K562 (cell line): ENCODE measurements around the gene PPL. TPM values are rescaled to one million over a fixed set of nuclear protein-coding genes. Genes with fewer than 3 reads are reported as not detected.

ENCODE experiments used
- ATAC-seq: fragments of 200-7000 bp; cut with Tn5 transposase; 3 replicates; pipeline ENCODE4 v1.9.1; 2020; ENCODE audit warnings: moderate library complexity
- BruUV-seq: library from RNA; stranded (reverse); fragments of 400-500 nt; replicated peaks from 2 replicates; lab custom pipeline; 2021; lab: Mats Ljungman, UMichigan
- CTCF ChIA-PET: fragments of 300-600 bp; formaldehyde crosslinking; extraction: SDS; loops from one replicate; lab custom pipeline; 2021; ENCODE audit warnings: low intra/inter-chr PET ratio; lab: Yijun Ruan, JAX
- POLR2A ChIA-PET: fragments of 300-600, 350-650 bp; sonication (Branson Sonifier 250); formaldehyde crosslinking; extraction: SDS; loops from one replicate; lab custom pipeline; 2021; ENCODE audit warnings: antibody characterized with exemption, inconsistent platforms; lab: Yijun Ruan, JAX
- DNase-seq, 4 experiments: peaks; one replicate each; pipeline versions ENCODE4 v3.0.0 to v3.0.0-alpha.2; 2011 to 2018; ENCODE audit warnings: low spot score in 3 of 4, mixed read lengths in 3 of 4; ENCODE audit errors: extremely low read depth in 1 of 4
- FAIRE-seq: peaks from 2 replicates; lab custom pipeline; 2011; peaks lifted over from hg19 to GRCh38; lab: Jason Lieb, UNC
- H2AFZ ChIP-seq: 2 replicates; pipeline ENCODE4 v1.6.0; 2011; ENCODE audit warnings: low read depth, low read length, control low read depth, inconsistent platforms
- H3K27ac ChIP-seq: fragments of 200-600 bp; 3 replicates; pipeline ENCODE4 v1.8.0; 2011; ENCODE audit warnings: low read depth, mild to moderate bottlenecking, control low read depth, inconsistent platforms, low read length, moderate library complexity, mixed read lengths; ENCODE audit errors: extremely low read depth
- H3K27me3 ChIP-seq, 2 experiments: fragments of 300-600 bp in 1 of 2; 2 replicates in 1 of 2; 3 replicates in 1 of 2; pipeline versions ENCODE4 v1.6.0 to v1.8.0; 2011; ENCODE audit warnings: inconsistent platforms in 2 of 2, low read length in 2 of 2, mild to moderate bottlenecking in 1 of 2, mixed read lengths in 1 of 2, moderate library complexity in 1 of 2; ENCODE audit not compliant: control insufficient read depth in 2 of 2, insufficient read depth in 2 of 2
- H3K36me3 ChIP-seq: fragments of 300-600 bp; 3 replicates; pipeline ENCODE4 v1.8.0; 2011; ENCODE audit warnings: mild to moderate bottlenecking, low read length, inconsistent platforms; ENCODE audit not compliant: control insufficient read depth, insufficient read depth
- H3K4me1 ChIP-seq, 2 experiments: fragments of 200-600 bp in 1 of 2; replicated peaks in 1 of 2; 2 replicates in 1 of 2; 3 replicates in 1 of 2; pipeline versions ENCODE4 v1.5.1 to v1.8.0; 2011; ENCODE audit warnings: inconsistent platforms in 2 of 2, low read length in 2 of 2, mild to moderate bottlenecking in 1 of 2, mixed read lengths in 1 of 2, moderate library complexity in 1 of 2; ENCODE audit not compliant: control insufficient read depth in 2 of 2, insufficient read depth in 2 of 2
- H3K4me2 ChIP-seq: 2 replicates; pipeline ENCODE4 v1.6.1; 2011; ENCODE audit warnings: low read length, control low read depth, inconsistent platforms, mixed read lengths; ENCODE audit not compliant: insufficient read depth
- H3K4me3 ChIP-seq: fragments of 200-600 bp; sonication (generic), shearing (Covaris generic); 2 replicates; pipeline ENCODE4 v1.5.1; 2016; ENCODE audit warnings: control low read depth, inconsistent platforms
- H3K79me2 ChIP-seq: fragments of 200-600 bp; 3 replicates; pipeline ENCODE4 v1.8.0; 2011; ENCODE audit warnings: low read length, inconsistent platforms; ENCODE audit not compliant: control insufficient read depth, insufficient read depth
- H3K9ac ChIP-seq, 2 experiments: 2 replicates each; pipeline versions ENCODE4 v1.6.0 to v1.6.1; 2011; ENCODE audit warnings: low read depth in 2 of 2, low read length in 2 of 2, control low read depth in 1 of 2, inconsistent platforms in 1 of 2, mild to moderate bottlenecking in 1 of 2, mixed read lengths in 1 of 2; ENCODE audit not compliant: insufficient read depth in 1 of 2
- H3K9me1 ChIP-seq: one replicate; pipeline ENCODE4 v1.6.0; 2011; ENCODE audit warnings: inconsistent platforms, mild to moderate bottlenecking, low read length, moderate library complexity; ENCODE audit not compliant: control insufficient read depth, insufficient read depth
- H3K9me3 ChIP-seq: replicated peaks from 2 replicates; pipeline ENCODE4 v1.5.1; 2011; ENCODE audit warnings: low read depth, low read length, inconsistent platforms; ENCODE audit not compliant: control insufficient read depth, insufficient read depth
- H4K20me1 ChIP-seq: replicated peaks from 2 replicates; pipeline ENCODE4 v1.6.1; 2011; ENCODE audit warnings: low read length, inconsistent platforms, mixed read lengths; ENCODE audit not compliant: control insufficient read depth, insufficient read depth
- EP400 ChIP-seq: fragments of 450-650 bp; IDR thresholded peaks from 2 replicates; pipeline ENCODE4 v1.6.1; 2017; ENCODE audit warnings: antibody characterized with exemption, mild to moderate bottlenecking, moderate library complexity
- HMBOX1 ChIP-seq: sonication (generic); IDR thresholded peaks from 2 replicates; pipeline ENCODE4 v1.6.1; 2016
- SUPT5H ChIP-seq: fragments of 450-650 bp; IDR thresholded peaks from 2 replicates; pipeline ENCODE4 v1.6.1; 2016
- TBL1XR1 ChIP-seq, 2 experiments: IDR thresholded peaks; 2 replicates each; pipeline ENCODE4 v1.6.1; 2012; ENCODE audit warnings: improper control_type of control experiment in 2 of 2, low read length in 2 of 2, mild to moderate bottlenecking in 1 of 2
- ZNF766 ChIP-seq: fragments of 200-800 bp; sonication (Bioruptor generic); conservative IDR thresholded peaks from 2 replicates; pipeline ENCODE4 v1.6.1; 2016; ENCODE audit warnings: missing genetic modification characterization, missing compliant biosample characterization
- WGBS: fragments of 100-300 bp; shearing (Covaris generic); methylation state at CpG from one replicate; pipeline ENCODE4 v1.1.6; 2016; ENCODE audit warnings: low coverage, mixed read lengths; ENCODE audit not compliant: insufficient coverage; ENCODE audit errors: missing lambda C conversion rate; 5-methylcytosine and 5-hydroxymethylcytosine counted together
- in situ Hi-C: fragments of 300-500 bp; cut with MboI; formaldehyde crosslinking; loops from 4 replicates; pipeline ENCODE4 v1.15.0; 2018; ENCODE audit warnings: inconsistent platforms, mixed read lengths
- intact Hi-C: fragments of 100-400 bp; cut with micrococcal nuclease; formaldehyde crosslinking; loops from 2 replicates; pipeline ENCODE4 v1.14.2; 2022
- polyA plus RNA-seq, 8 experiments: library from polyadenylated mRNA; depleted of rRNA in 4 of 8; stranded (reverse) in 5 of 8; unstranded in 3 of 8; fragments of >200 nt; fragmentation: Nextera tagmentation in 2 of 8; fragmentation: Illumina TruSeq in 1 of 8; extraction: Ambion mirVana in 2 of 8; extraction: Trizol in 1 of 8; gene quantifications; 2 replicates each; pipeline versions ENCODE4 v1.2.1 to v1.2.3, GENCODE V29; 2011 to 2014; ENCODE audit warnings: inconsistent platforms in 1 of 8, missing spikeins in 1 of 8
- total RNA-seq, 7 experiments: library from RNA; depleted of rRNA in 6 of 7; stranded (reverse); fragments of >200 nt in 6 of 7; fragmentation: Illumina TruSeq in 2 of 7; extraction: Trizol in 2 of 7; gene quantifications; 2 replicates each; pipeline versions ENCODE4 v1.2.1 to v1.2.3, GENCODE V29; 2011 to 2021; ENCODE audit warnings: low replicate concordance in 1 of 7

PPL gene
- total and polyA plus RNA-seq, 9 of the 15 experiments (the other 6 are each of a cell fraction or from before 2014, with no cell fraction given), result 0.01 to 0.15 (median 0.07) TPM; not detected in 3

GRCh38 chr16:4874666-4875065 lies 62.3 kb downstream of the PPL start:
- Histone ChIP-seq H3K27me3 (no peaks in the 10 kb centered on the region), H3K9me3 (no peaks in the 10 kb centered on the region), H3K4me2 (no peak overlapping the region), H4K20me1 (peaks cover 6% of the 10 kb centered on the region; the same call in 1 of the 2 replicates), H3K9me1 (peaks cover 5% of the 10 kb centered on the region), H3K36me3 (peaks cover 91% of the 10 kb centered on the region), H3K27ac (no peak overlapping the region), H2AFZ (no peak overlapping the region), H3K4me3 (no peak overlapping the region), H3K79me2 (no peaks in the 10 kb centered on the region), H3K9ac (no peak overlapping the region), H3K4me1 (no peaks in the 10 kb centered on the region)
- ChIA-PET CTCF (no interaction called here), POLR2A (interaction anchor here (0.6 to 2.9 kb wide), 8 partner anchors 9 to 72 kb away, joined by 3 to 14 read pairs (median 5); partner anchors contain the start of genes GLYR1, ROGDI and UBN1)
- no peak for DNase-seq
- BruUV-seq, result TSS peak; percentile 26
- TF ChIP-seq ZNF766 (CRISPR knock-in tag) (no peak), SUPT5H (0 out of 2 replicates have a peak, but pooled peaks have one; percentile 16)
- intact Hi-C loops (no loop called here), in situ Hi-C loops (no loop called here)
- no peak for FAIRE-seq
- WGBS, result 92% methylated on average over 7 of the region's 8 CpGs
- ATAC-seq, result no peak

GRCh38 chr16:4873091-4873490 lies 63.9 kb downstream of the PPL start:
- H3K27ac ChIP-seq, result no peak overlapping the region
- ATAC-seq, result no peak

More at GRCh38 chr16:4873091-4873490, 63.9 kb downstream of the PPL start:
- Histone ChIP-seq H3K9me1 (peaks cover 5% of the 10 kb centered on the region), H3K36me3 (peaks cover 92% of the 10 kb centered on the region), H3K4me3 (no peak overlapping the region), H3K4me2 (no peak overlapping the region), H3K4me1 (no peaks in the 10 kb centered on the region), H4K20me1 (peaks cover 13% of the 10 kb centered on the region), H3K9ac (no peak overlapping the region), H2AFZ (no peak overlapping the region), H3K27me3 (no peaks in the 10 kb centered on the region), H3K79me2 (peaks cover under 1% of the 10 kb centered on the region; the same call in 2 of the 3 replicates), H3K9me3 (no peaks in the 10 kb centered on the region)
- FAIRE-seq (no peak), DNase-seq (no peak)
- in situ Hi-C loops (no loop called here), intact Hi-C loops (no loop called here)
- no peak for TF ChIP-seq EP400
- TF ChIP-seq HMBOX1, result no peak
- TF ChIP-seq TBL1XR1 (IDR thresholded peaks at IDR 0.05; ENCODE audit: low read length in 2 of 2), result no peak
- WGBS, result 73% methylated on average over 3 of the region's 3 CpGs
- no TSS peak for BruUV-seq
- POLR2A ChIA-PET, result interaction anchor here (1.0 to 2.9 kb wide), 5 partner anchors 12 to 26 kb away, joined by 5 to 14 read pairs (median 5); no protein-coding TSS in a partner anchor
- CTCF ChIA-PET, result no interaction called here
